NT2/D1 (cell line): Measurements from ENCODE around the gene CDH4.
A peak's percentile ranks its signal among the peaks of the same experiment; 100 is the strongest.

Experiments
- DNase-seq: peaks from one replicate; pipeline ENCODE4 v3.0.0-alpha.2; 2011; ENCODE audit warnings: low read depth, low spot score
- H3K27me3 ChIP-seq: 2 replicates; pipeline ENCODE4 v1.6.0; 2011; ENCODE audit warnings: mild to moderate bottlenecking; ENCODE audit not compliant: insufficient read length, insufficient read depth
- H3K36me3 ChIP-seq: 2 replicates; pipeline ENCODE4 v1.6.1; 2011; ENCODE audit warnings: mild to moderate bottlenecking, low read length, mixed read lengths; ENCODE audit not compliant: insufficient read depth, insufficient read length
- H3K4me1 ChIP-seq: 2 replicates; pipeline ENCODE4 v1.5.1; 2011; ENCODE audit not compliant: insufficient read depth, insufficient read length
- H3K4me3 ChIP-seq: 2 replicates; pipeline ENCODE4 v1.5.1; 2011; ENCODE audit warnings: low read depth; ENCODE audit not compliant: insufficient read length
- H3K9ac ChIP-seq: 2 replicates; pipeline ENCODE4 v1.6.0; 2011; ENCODE audit warnings: low read depth; ENCODE audit not compliant: insufficient read length
- H3K9me3 ChIP-seq: 2 replicates; pipeline ENCODE4 v1.5.1; 2011; ENCODE audit warnings: mild to moderate bottlenecking, low read length; ENCODE audit not compliant: insufficient read depth
- SUZ12 ChIP-seq: IDR thresholded peaks from 2 replicates; pipeline ENCODE4 v1.6.1; 2011; ENCODE audit not compliant: insufficient read length, insufficient read depth; ENCODE audit errors: extremely low read depth
- YY1 ChIP-seq: IDR thresholded peaks from 2 replicates; pipeline ENCODE4 v1.6.1; 2011; ENCODE audit not compliant: insufficient read length, insufficient read depth
- ZNF274 ChIP-seq: IDR thresholded peaks from 2 replicates; pipeline ENCODE4 v1.6.1; 2011; ENCODE audit warnings: mild to moderate bottlenecking, low read depth, low read length

CDH4 gene

DNA sequence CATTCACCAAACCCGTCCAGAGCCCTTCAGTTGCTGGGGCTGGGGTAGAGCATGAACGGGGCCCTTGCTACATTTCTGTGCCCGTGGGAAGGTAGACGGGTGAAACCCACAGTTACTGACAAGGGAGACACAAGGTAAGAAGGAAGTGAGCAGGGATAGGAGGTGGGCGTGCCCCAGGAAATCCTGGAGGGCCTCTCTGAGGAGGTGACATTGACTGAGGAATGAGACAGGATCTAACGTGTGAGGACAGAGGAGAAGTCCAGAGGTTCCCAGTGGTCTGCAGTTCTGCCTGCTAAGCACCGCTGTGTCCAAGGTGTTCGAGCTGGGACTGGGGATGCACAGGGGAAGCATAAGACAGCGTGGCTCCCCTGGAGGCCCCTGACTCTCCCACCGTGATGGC, 378.8 kb downstream of the CDH4 start:
- H3K4me3 ChIP-seq = no peak overlapping the region
- peaks cover 50% of the 10 kb centered on the region for H3K27me3 ChIP-seq
- peaks cover 9% of the 10 kb centered on the region for H3K4me1 ChIP-seq
- H3K36me3 ChIP-seq = no peaks in the 10 kb centered on the region
- no peaks in the 10 kb centered on the region for H3K9me3 ChIP-seq
- no peak for TF ChIP-seq YY1
- no peak for TF ChIP-seq ZNF274
- TF ChIP-seq SUZ12 = no peak
- H3K9ac ChIP-seq = no peak overlapping the region
- DNase-seq = no peak

DNA sequence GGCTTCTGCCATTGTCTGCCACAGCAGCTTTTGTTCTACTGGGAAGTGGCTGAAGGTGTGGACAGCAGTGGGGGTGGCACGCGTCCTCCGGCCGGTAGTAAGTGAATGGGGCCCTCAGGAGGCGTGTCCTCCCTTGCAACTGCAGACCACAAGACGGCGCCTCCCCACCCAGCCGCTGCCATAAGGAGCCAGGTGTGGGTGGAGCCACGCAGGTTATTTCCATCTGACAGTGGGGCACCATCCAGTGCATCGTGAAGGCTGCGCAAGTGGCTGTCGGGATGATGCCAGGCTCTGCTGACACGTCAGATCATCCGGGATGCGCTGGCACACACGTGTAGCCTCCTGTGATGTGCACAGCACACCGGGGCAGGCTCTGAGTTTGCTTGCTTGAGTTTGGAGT, 379.7 kb downstream of the CDH4 start:
- no peak for DNase-seq
- H3K4me1 ChIP-seq = peaks cover 16% of the 10 kb centered on the region
- no peak overlapping the region for H3K4me3 ChIP-seq
- H3K9ac ChIP-seq = no peak overlapping the region
- H3K9me3 ChIP-seq = no peaks in the 10 kb centered on the region
- no peaks in the 10 kb centered on the region for H3K36me3 ChIP-seq
- no peak for TF ChIP-seq ZNF274
- no peak for TF ChIP-seq SUZ12
- no peak for TF ChIP-seq YY1
- peaks cover 42% of the 10 kb centered on the region for H3K27me3 ChIP-seq

DNA sequence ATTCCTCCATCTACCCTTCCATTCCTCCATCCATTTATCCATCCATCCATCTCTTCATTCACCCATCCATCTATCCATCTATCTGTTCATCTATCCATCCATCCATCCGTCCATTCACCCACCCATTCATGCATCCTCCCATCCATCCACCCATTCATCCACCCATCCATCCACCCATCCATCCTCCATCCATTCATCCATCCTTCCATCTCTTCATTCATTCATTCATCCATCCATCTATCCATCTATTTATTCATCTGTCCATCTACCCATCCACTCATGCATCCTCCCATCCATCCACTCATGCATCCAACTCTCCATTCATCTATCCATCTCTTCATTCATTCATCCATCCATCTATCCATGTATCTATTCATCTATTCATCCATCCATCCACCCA, 380.9 kb downstream of the CDH4 start:
- Histone ChIP-seq H3K27me3 (peaks cover 35% of the 10 kb centered on the region), H3K4me1 (peaks cover 17% of the 10 kb centered on the region), H3K4me3 (no peak overlapping the region), H3K9me3 (no peaks in the 10 kb centered on the region), H3K36me3 (no peaks in the 10 kb centered on the region), H3K9ac (no peak overlapping the region)
- no peak for TF ChIP-seq YY1
- no peak for TF ChIP-seq ZNF274
- TF ChIP-seq SUZ12 = no peak
- no peak for DNase-seq

DNA sequence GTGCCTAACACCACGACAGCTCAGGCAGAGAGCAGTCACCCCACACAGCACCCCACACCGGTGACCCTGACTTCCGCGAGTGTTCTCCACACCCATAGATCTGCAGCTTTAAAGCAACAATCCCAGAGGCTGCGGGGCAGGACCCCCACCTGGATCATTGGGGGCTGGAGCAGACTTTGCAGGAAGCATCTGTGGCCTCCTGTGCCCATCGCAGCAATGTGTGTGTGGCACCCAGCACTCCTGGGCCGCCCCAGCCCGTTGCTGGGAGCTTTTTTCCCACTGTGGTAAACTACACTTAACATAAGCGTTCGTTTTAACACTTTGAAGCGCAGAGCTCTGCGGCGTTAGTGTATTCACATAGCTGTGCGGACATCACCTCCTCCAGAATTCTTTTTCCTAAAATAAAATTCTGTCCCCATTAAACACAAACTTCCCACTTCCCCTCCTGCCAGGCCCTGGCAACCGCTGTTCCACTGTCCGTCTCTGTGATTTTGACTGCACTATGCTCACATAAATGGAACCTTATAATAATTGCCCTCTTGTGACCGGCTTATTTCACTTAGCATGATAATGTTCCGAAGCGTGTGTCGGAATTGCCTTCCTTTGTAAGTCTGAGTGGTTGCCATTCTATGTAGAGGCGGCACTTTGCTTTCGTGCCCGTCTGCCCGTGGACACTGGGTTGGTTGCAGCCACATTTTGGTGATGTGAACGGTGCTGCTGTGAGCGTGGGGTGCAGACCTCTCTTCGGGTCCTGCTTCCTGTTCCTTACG, 382.5 kb downstream of the CDH4 start:
- H3K4me1 ChIP-seq = peaks cover 15% of the 10 kb centered on the region
- H3K9me3 ChIP-seq = no peaks in the 10 kb centered on the region
- TF ChIP-seq YY1 (no peak), ZNF274 (no peak), SUZ12 (no peak)
- no peak overlapping the region for H3K9ac ChIP-seq
- H3K4me3 ChIP-seq = no peak overlapping the region
- H3K36me3 ChIP-seq = no peaks in the 10 kb centered on the region
- no peak for DNase-seq
- peaks cover 42% of the 10 kb centered on the region for H3K27me3 ChIP-seq

DNA sequence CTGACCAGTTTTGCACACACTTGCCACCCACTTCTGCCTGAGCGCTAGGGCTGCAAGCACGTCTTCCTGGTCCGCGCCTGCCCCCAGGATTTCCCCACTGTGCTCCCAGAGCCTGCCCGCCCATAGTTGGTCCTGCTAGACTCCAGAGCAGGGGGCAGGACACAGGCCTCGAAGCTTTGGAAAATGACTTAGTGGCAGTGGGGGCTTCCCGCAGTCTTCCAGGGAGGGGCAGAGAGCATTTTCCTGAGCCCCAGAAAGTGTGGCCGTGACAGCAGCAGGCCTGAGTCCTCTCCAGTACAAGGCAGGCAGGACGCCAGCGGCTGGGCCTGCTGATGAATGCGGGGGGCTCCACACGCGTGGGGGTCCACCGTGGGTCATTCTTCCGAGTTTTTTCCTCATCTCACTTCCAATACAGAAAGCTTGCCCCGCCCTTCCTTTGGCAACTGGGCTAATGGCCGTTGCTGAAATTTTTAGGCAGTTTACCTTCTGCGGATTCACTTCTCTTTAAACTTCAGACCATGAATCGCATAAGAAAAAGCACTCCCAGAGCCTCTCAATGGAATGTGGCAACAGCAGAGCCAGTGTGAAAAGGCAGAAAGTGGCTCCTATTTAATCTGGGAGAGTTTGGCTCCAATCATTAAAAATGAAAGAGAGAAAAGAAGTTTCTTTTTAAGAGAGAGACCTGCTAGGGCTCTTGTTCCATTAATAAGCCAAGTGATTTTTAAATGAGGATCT, 383.8 kb downstream of the CDH4 start:
- Histone ChIP-seq H3K4me1 (peaks cover 17% of the 10 kb centered on the region), H3K4me3 (no peak overlapping the region), H3K27me3 (peaks cover 41% of the 10 kb centered on the region), H3K9ac (peak overlapping the region; percentile 57), H3K36me3 (no peaks in the 10 kb centered on the region), H3K9me3 (no peaks in the 10 kb centered on the region)
- TF ChIP-seq SUZ12 = no peak
- TF ChIP-seq ZNF274 = no peak
- TF ChIP-seq YY1 = no peak
- no peak for DNase-seq

DNA sequence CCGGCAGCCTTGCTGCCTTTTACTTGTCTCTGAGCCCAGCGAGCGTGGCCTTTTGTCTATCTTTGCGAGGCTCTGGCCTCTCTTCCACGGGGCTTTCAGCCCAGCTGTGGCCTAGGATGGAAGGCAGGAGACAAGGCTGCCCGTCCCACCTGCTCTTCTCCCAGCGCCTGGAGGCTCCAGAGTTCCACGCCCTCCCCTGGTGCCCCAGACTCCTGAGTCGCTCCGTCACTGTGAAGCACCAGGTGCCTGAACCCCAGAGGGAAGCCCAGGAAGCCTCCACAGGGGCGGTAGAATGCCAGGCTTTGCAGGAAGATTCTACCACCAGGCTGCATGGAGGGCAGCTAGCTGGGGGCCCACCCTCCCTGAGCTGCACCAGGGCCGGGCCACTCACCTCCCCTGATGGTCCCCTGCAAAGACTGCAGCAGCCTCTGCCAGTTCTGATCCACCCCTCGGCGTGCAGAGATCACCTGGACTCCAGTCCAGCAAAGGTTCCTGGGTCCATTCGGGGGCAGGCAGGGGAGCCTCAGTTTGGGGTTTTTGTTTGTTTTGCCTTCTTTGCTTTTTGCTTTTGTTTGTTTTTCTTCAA, 384.6 kb downstream of the CDH4 start:
- Histone ChIP-seq H3K4me3 (no peak overlapping the region), H3K4me1 (peaks cover 16% of the 10 kb centered on the region), H3K9me3 (no peaks in the 10 kb centered on the region), H3K9ac (no peak overlapping the region), H3K36me3 (no peaks in the 10 kb centered on the region), H3K27me3 (peaks cover 39% of the 10 kb centered on the region)
- DNase-seq = no peak
- TF ChIP-seq SUZ12 (no peak), ZNF274 (no peak), YY1 (no peak)

DNA sequence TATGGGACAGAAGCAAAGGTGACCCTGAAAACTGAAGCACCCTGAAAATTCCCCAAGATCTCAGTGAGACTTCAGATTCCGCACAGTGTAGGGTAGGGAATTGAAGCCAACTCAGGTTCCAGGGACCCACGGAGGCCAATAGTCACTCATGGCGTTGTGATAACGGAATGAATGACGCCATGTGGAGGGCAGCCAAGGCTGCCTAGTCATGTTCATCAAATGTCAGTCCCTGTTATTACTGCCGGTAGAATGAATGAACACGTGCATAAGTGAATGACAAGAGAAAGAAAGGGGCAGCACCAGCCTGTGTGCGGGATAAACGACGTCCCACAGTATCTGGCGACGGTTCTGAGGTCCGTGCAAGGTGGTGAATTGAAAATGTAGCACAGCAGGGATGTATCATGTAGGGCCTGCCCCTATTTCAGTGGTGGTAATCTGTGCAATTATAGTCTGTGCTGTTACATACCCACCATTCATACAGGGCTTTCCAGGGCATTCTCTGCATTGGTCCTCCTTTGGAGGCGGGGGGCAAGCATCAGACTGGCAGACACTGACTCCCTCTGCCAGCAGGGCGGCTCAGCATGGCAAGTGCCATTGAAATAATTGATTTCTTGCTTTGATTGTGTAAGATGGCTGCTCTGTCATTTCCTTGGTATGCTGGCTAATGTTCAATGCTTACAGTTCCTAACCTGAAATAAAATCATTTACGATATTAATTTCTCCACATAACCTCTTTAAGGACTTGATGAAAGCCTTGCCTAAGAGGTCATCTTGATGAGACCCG, 386.9 kb downstream of the CDH4 start:
- TF ChIP-seq ZNF274 = no peak
- no peak for TF ChIP-seq SUZ12
- TF ChIP-seq YY1 = no peak
- Histone ChIP-seq H3K27me3 (peaks cover 32% of the 10 kb centered on the region), H3K9ac (no peak overlapping the region), H3K4me1 (peaks cover 12% of the 10 kb centered on the region), H3K36me3 (no peaks in the 10 kb centered on the region), H3K4me3 (no peak overlapping the region), H3K9me3 (peaks cover 14% of the 10 kb centered on the region; the same call in 1 of the 2 replicates)
- no peak for DNase-seq
